GM23248 (cell line): ENCODE measurements around the gene STAG1. TPM values are rescaled to one million over a fixed set of nuclear protein-coding genes. Genes with fewer than 3 reads are reported as not detected.
"Not testable (repeated sequence)": the region's sequence is repeated elsewhere in the genome, so short reads cannot be mapped to it uniquely, and the experiment has no call there.

ENCODE experiments used
- DNase-seq: peaks from one replicate; pipeline ENCODE4 v3.0.0-alpha.2; 2015
- H2AFZ ChIP-seq: fragments of 200-600 bp; sonication (generic); 2 replicates; pipeline ENCODE4 v1.6.1; 2016; ENCODE audit warnings: antibody characterized with exemption
- H3F3A ChIP-seq: fragments of 200-600 bp; sonication (generic); 2 replicates; pipeline ENCODE4 v1.6.1; 2016; ENCODE audit warnings: mild to moderate bottlenecking, antibody characterized with exemption, mixed run types; ENCODE audit not compliant: insufficient read depth
- H3K27ac ChIP-seq: fragments of 200-600 bp; sonication (generic); 2 replicates; pipeline ENCODE4 v1.5.1; 2016; ENCODE audit warnings: mild to moderate bottlenecking
- H3K27me3 ChIP-seq: fragments of 200-600 bp; sonication (generic); replicated peaks from 2 replicates; pipeline ENCODE4 v1.6.1; 2016; ENCODE audit warnings: mild to moderate bottlenecking; ENCODE audit not compliant: insufficient read depth
- H3K36me3 ChIP-seq: fragments of 200-600 bp; sonication (generic); 2 replicates; pipeline ENCODE4 v1.6.1; 2016; ENCODE audit warnings: low read depth, mild to moderate bottlenecking
- H3K4me1 ChIP-seq: fragments of 200-600 bp; sonication (generic); 2 replicates; pipeline ENCODE4 v1.6.1; 2016; ENCODE audit warnings: mild to moderate bottlenecking; ENCODE audit not compliant: insufficient read depth
- H3K4me2 ChIP-seq: fragments of 200-600 bp; sonication (generic); one replicate; pipeline ENCODE4 v1.6.1; 2016; ENCODE audit warnings: mild to moderate bottlenecking; ENCODE audit not compliant: unreplicated experiment
- H3K4me3 ChIP-seq: fragments of 200-600 bp; sonication (generic); 2 replicates; pipeline ENCODE4 v1.5.1; 2016; ENCODE audit warnings: mild to moderate bottlenecking
- H3K79me2 ChIP-seq: fragments of 200-600 bp; sonication (generic); 2 replicates; pipeline ENCODE4 v1.6.1; 2016; ENCODE audit warnings: mild to moderate bottlenecking; ENCODE audit not compliant: insufficient read depth
- H3K9ac ChIP-seq: fragments of 200-600 bp; sonication (generic); 2 replicates; pipeline ENCODE4 v1.6.1; 2016; ENCODE audit warnings: mild to moderate bottlenecking
- H3K9me2 ChIP-seq: fragments of 200-600 bp; sonication (generic); 2 replicates; pipeline ENCODE4 v1.6.1; 2016; ENCODE audit warnings: mixed run types, mild to moderate bottlenecking, moderate library complexity; ENCODE audit not compliant: insufficient read depth
- H3K9me3 ChIP-seq: fragments of 200-600 bp; sonication (generic); one replicate; pipeline ENCODE4 v1.6.1; 2017; ENCODE audit warnings: low read depth
- H4K20me1 ChIP-seq: fragments of 200-600 bp; sonication (generic); 2 replicates; pipeline ENCODE4 v1.6.0; 2016; ENCODE audit not compliant: insufficient read depth
- EZH2 ChIP-seq: fragments of 200-600 bp; sonication (generic); IDR thresholded peaks from 2 replicates; pipeline ENCODE4 v1.6.1; 2018; ENCODE audit warnings: antibody characterized with exemption, mild to moderate bottlenecking; ENCODE audit not compliant: insufficient read depth, poor library complexity, severe bottlenecking
- EZH2phosphoT487 ChIP-seq: fragments of 200-600 bp; sonication (generic); IDR thresholded peaks from 2 replicates; pipeline ENCODE4 v1.6.1; 2018; ENCODE audit warnings: antibody characterized with exemption, moderate library complexity, mild to moderate bottlenecking, low read depth; ENCODE audit not compliant: insufficient read depth
- WGBS, 2 experiments: methylation state at CpG; one replicate each; pipeline ENCODE4 v1.1.6; 2015 to 2017; ENCODE audit warnings: low lambda C conversion rate in 2 of 2, low coverage in 1 of 2; ENCODE audit errors: missing lambda C conversion rate in 2 of 2; 5-methylcytosine and 5-hydroxymethylcytosine counted together
- in situ Hi-C: fragments of 300-500 bp; cut with MboI; formaldehyde crosslinking; loops from 2 replicates; pipeline ENCODE4 v1.15.0; 2020
- polyA plus RNA-seq: library from polyadenylated mRNA; unstranded; fragments of >200 nt; fragmentation: Nextera tagmentation; extraction: Ambion mirVana; gene quantifications from 2 replicates; pipeline ENCODE4 v1.2.1, GENCODE V29; 2016
- total RNA-seq: library from RNA; depleted of rRNA; stranded (reverse); fragments of >200 nt; shearing (Covaris generic); gene quantifications from 2 replicates; pipeline ENCODE4 v1.2.3, GENCODE V29; 2014; rRNA removed

The STAG1 gene
- 39.7 and 41.7 TPM in 2 replicates for total RNA-seq
- polyA plus RNA-seq, result 21.1 and 22.7 TPM in 2 replicates

- Histone ChIP-seq H3K4me1 (peaks cover 23% of the 10 kb centered on the region), H3K4me2 (peak within 1 kb of the TSS; percentile 91), H3K9me3 (no peaks in the 10 kb centered on the region), H3K9ac (peak within 1 kb of the TSS; percentile 98), H3F3A (peaks cover 32% of the 10 kb centered on the region), H3K4me3 (peak within 1 kb of the TSS; percentile 92), H2AFZ (peak within 1 kb of the TSS; percentile 89), H3K36me3 (no peaks in the 10 kb centered on the region), H3K9me2 (no peaks in the 10 kb centered on the region), H3K27ac (peak within 1 kb of the TSS; percentile 99), H3K27me3 (no peaks in the 10 kb centered on the region), H3K79me2 (peaks cover 41% of the 10 kb centered on the region), H4K20me1 (no peaks in the 10 kb centered on the region)
- TF ChIP-seq EZH2 (no peak), EZH2phosphoT487 (no peak)
- WGBS, 2 experiments, result 0 to 1% methylated on average over 20 to 25 of the region's 27 CpGs
- no peak for DNase-seq
- in situ Hi-C loops, result loop anchor here (10.0 kb wide), 1 partner anchor 357 kb away; no protein-coding TSS in a partner anchor
These were observed at the start of gene STAG1 for GRCh38 chr3:136752172-136752421. TSS of gene STAG1 (minus strand) at chr3:136752378. CDS start at chr3:136630898, 121,480 bp downstream.

GRCh38 chr3:136801146-136801545 is 49.0 kb upstream of the STAG1 start:
- H3K36me3 ChIP-seq, H3K4me2 ChIP-seq, H3K27ac ChIP-seq, H3K9me3 ChIP-seq, H3K79me2 ChIP-seq, H3K4me3 ChIP-seq, H4K20me1 ChIP-seq, H3K9ac ChIP-seq, in situ Hi-C loops, H3F3A ChIP-seq, DNase-seq, H3K9me2 ChIP-seq, H3K27me3 ChIP-seq, H2AFZ ChIP-seq: not testable (repeated sequence)
- H3K4me1 ChIP-seq, result peaks cover 11% of the 10 kb centered on the region
- 80 to 87% methylated on average over 10 of the region's 10 CpGs for WGBS, 2 experiments

GRCh38 chr3:136792556-136793330 is 40.6 kb upstream of the STAG1 start:
- WGBS, 2 experiments, result 53 to 58% methylated on average over 4 of the region's 4 CpGs
- Histone ChIP-seq H4K20me1 (no peaks in the 10 kb centered on the region), H3K4me3 (no peak overlapping the region), H3K79me2 (no peaks in the 10 kb centered on the region), H3F3A (peaks cover 6% of the 10 kb centered on the region; the same call in 1 of the 2 replicates), H3K9ac (no peak overlapping the region), H3K27me3 (no peaks in the 10 kb centered on the region), H3K4me2 (no peak overlapping the region), H3K9me3 (no peaks in the 10 kb centered on the region), H3K27ac (no peak overlapping the region), H3K9me2 (no peaks in the 10 kb centered on the region), H2AFZ (no peak overlapping the region), H3K36me3 (no peaks in the 10 kb centered on the region), H3K4me1 (no peaks in the 10 kb centered on the region; the same call in 1 of the 2 replicates)
- no peak for TF ChIP-seq EZH2phosphoT487
- in situ Hi-C loops, result no loop called here
- DNase-seq, result no peak

- no peak overlapping the region for H2AFZ ChIP-seq
- DNase-seq, result no peak
These were observed 38.6 kb upstream of the STAG1 start for GRCh38 chr3:136790786-136791185.

More at GRCh38 chr3:136790786-136791185, 38.6 kb upstream of the STAG1 start:
- Histone ChIP-seq H3K27me3 (no peaks in the 10 kb centered on the region), H3K4me3 (no peak overlapping the region), H3K4me2 (no peak overlapping the region), H3K9me3 (no peaks in the 10 kb centered on the region), H3K79me2 (no peaks in the 10 kb centered on the region), H3F3A (peaks cover 21% of the 10 kb centered on the region), H3K27ac (no peak overlapping the region), H3K4me1 (peaks cover 13% of the 10 kb centered on the region), H3K9me2 (no peaks in the 10 kb centered on the region), H3K36me3 (no peaks in the 10 kb centered on the region), H4K20me1 (no peaks in the 10 kb centered on the region), H3K9ac (no peak overlapping the region)
- in situ Hi-C loops, result no loop called here
- WGBS, 2 experiments, result 81 to 93% methylated on average over 3 of the region's 3 CpGs
- TF ChIP-seq EZH2 (no peak), EZH2phosphoT487 (no peak)
